H9 (cell line): ENCODE data around the gene RANBP17. TPM values are rescaled to one million over a fixed set of nuclear protein-coding genes. Genes with fewer than 3 reads are reported as not detected.

ENCODE experiments used
- DNase-seq: peaks from one replicate; pipeline ENCODE4 v3.0.0-alpha.2; 2017
- H2AFZ ChIP-seq: one replicate; pipeline ENCODE4 v1.6.1; 2013; ENCODE audit warnings: mild to moderate bottlenecking, low read length, control low read depth, moderate library complexity
- H2AK5ac ChIP-seq: 2 replicates; pipeline ENCODE4 v1.6.1; 2013; ENCODE audit warnings: low read length, control low read depth, mixed read lengths; ENCODE audit not compliant: insufficient read length
- H2BK120ac ChIP-seq: one replicate; pipeline ENCODE4 v1.6.1; 2013; ENCODE audit warnings: low read depth, mild to moderate bottlenecking, low read length, control low read depth, inconsistent platforms; ENCODE audit not compliant: poor library complexity, severe bottlenecking
- H2BK12ac ChIP-seq: 2 replicates; pipeline ENCODE4 v1.6.1; 2013; ENCODE audit warnings: low read length, control low read depth, mixed read lengths, low read depth; ENCODE audit not compliant: insufficient read length
- H2BK15ac ChIP-seq: 2 replicates; pipeline ENCODE4 v1.6.1; 2013; ENCODE audit warnings: low read depth, low read length, control low read depth
- H2BK20ac ChIP-seq: one replicate; pipeline ENCODE4 v1.6.1; 2013; ENCODE audit warnings: low read depth, mild to moderate bottlenecking, low read length, control low read depth, inconsistent platforms; ENCODE audit not compliant: poor library complexity, severe bottlenecking
- H2BK5ac ChIP-seq: 2 replicates; pipeline ENCODE4 v1.6.1; 2013; ENCODE audit warnings: low read length, control low read depth, mixed read lengths; ENCODE audit not compliant: insufficient read length
- H3K14ac ChIP-seq: 2 replicates; pipeline ENCODE4 v1.6.1; 2013; ENCODE audit warnings: low read length, control low read depth; ENCODE audit not compliant: insufficient read depth
- H3K18ac ChIP-seq: 2 replicates; pipeline ENCODE4 v1.6.1; 2013; ENCODE audit warnings: low read depth, mild to moderate bottlenecking, mixed read lengths, low read length, control low read depth; ENCODE audit not compliant: insufficient read length
- H3K23ac ChIP-seq: 2 replicates; pipeline ENCODE4 v1.6.1; 2013; ENCODE audit warnings: low read length, control low read depth, mixed read lengths, low read depth; ENCODE audit not compliant: insufficient read length
- H3K23me2 ChIP-seq: 2 replicates; pipeline ENCODE4 v1.6.1; 2013; ENCODE audit warnings: low read depth, mild to moderate bottlenecking, mixed read lengths, low read length, control low read depth; ENCODE audit not compliant: insufficient read length, poor library complexity, severe bottlenecking
- H3K27ac ChIP-seq: 2 replicates; pipeline ENCODE4 v1.5.1; 2013; ENCODE audit warnings: low read length, control low read depth, mixed read lengths, low read depth; ENCODE audit not compliant: insufficient read length
- H3K27me3 ChIP-seq: 2 replicates; pipeline ENCODE4 v1.6.1; 2013; ENCODE audit warnings: low read length, control low read depth, inconsistent platforms; ENCODE audit not compliant: insufficient read depth
- H3K4ac ChIP-seq: 2 replicates; pipeline ENCODE4 v1.6.1; 2013; ENCODE audit warnings: low read depth, mild to moderate bottlenecking, control low read depth, inconsistent platforms, low read length, moderate library complexity
- H3K4me1 ChIP-seq: 2 replicates; pipeline ENCODE4 v1.6.1; 2013; ENCODE audit warnings: low read length, control low read depth, inconsistent platforms; ENCODE audit not compliant: insufficient read depth
- H3K4me2 ChIP-seq: 2 replicates; pipeline ENCODE4 v1.6.1; 2013; ENCODE audit warnings: low read length, control low read depth, mixed read lengths; ENCODE audit not compliant: insufficient read length, insufficient read depth
- H3K56ac ChIP-seq: 2 replicates; pipeline ENCODE4 v1.6.1; 2013; ENCODE audit warnings: low read depth, mild to moderate bottlenecking, mixed read lengths, low read length, control low read depth; ENCODE audit not compliant: insufficient read length
- H3K79me1 ChIP-seq: 2 replicates; pipeline ENCODE4 v1.6.1; 2013; ENCODE audit warnings: low read depth, mild to moderate bottlenecking, moderate library complexity, low read length, control low read depth, inconsistent platforms; ENCODE audit not compliant: insufficient read depth, poor library complexity, severe bottlenecking
- H3K79me2 ChIP-seq: 2 replicates; pipeline ENCODE4 v1.6.1; 2013; ENCODE audit warnings: low read length, control low read depth, inconsistent platforms; ENCODE audit not compliant: insufficient read depth
- H3K9ac ChIP-seq: 2 replicates; pipeline ENCODE4 v1.6.1; 2013; ENCODE audit warnings: low read length, control low read depth, mixed read lengths; ENCODE audit not compliant: insufficient read length; ENCODE audit errors: extremely low read depth
- H3K9me3 ChIP-seq: one replicate; pipeline ENCODE4 v1.6.1; 2013; ENCODE audit warnings: low read depth, low read length, inconsistent platforms; ENCODE audit not compliant: control insufficient read depth
- H3T11ph ChIP-seq: one replicate; pipeline ENCODE4 v1.6.1; 2013; ENCODE audit warnings: mild to moderate bottlenecking, low read length, control low read depth, inconsistent platforms
- H4K20me1 ChIP-seq: one replicate; pipeline ENCODE4 v1.6.1; 2013; ENCODE audit not compliant: control insufficient read depth, insufficient read length, insufficient read depth
- H4K5ac ChIP-seq: 2 replicates; pipeline ENCODE4 v1.6.1; 2013; ENCODE audit warnings: low read depth, mild to moderate bottlenecking, mixed read lengths, low read length, control low read depth; ENCODE audit not compliant: insufficient read length
- H4K8ac ChIP-seq: replicated peaks from 2 replicates; pipeline ENCODE4 v1.6.1; 2013; ENCODE audit warnings: low read length, control low read depth, mixed read lengths, low read depth; ENCODE audit not compliant: insufficient read length
- H4K91ac ChIP-seq: 2 replicates; pipeline ENCODE4 v1.6.1; 2013; ENCODE audit warnings: low read depth, mild to moderate bottlenecking, moderate library complexity, mixed read lengths, low read length, control low read depth; ENCODE audit not compliant: insufficient read length
- H3K27ac Mint-ChIP-seq, 3 experiments: 2 replicates in 2 of 3; 3 replicates in 1 of 3; pipeline ENCODE4 v1.8.0; 2020 to 2021; ENCODE audit warnings: mixed read lengths in 3 of 3, mild to moderate bottlenecking in 1 of 3, moderate library complexity in 1 of 3
- H3K27me3 Mint-ChIP-seq: 2 replicates; pipeline ENCODE4 v1.8.0; 2021; ENCODE audit warnings: low read depth, mild to moderate bottlenecking, moderate library complexity, mixed read lengths
- H3K36me3 Mint-ChIP-seq, 3 experiments: 2 replicates in 2 of 3; 3 replicates in 1 of 3; pipeline ENCODE4 v1.8.0; 2020 to 2021; ENCODE audit warnings: low read depth in 3 of 3, mixed read lengths in 3 of 3; ENCODE audit not compliant: insufficient read depth in 1 of 3
- H3K4me1 Mint-ChIP-seq, 2 experiments: 2 replicates each; pipeline ENCODE4 v1.8.0; 2020; ENCODE audit warnings: mixed read lengths in 2 of 2
- H3K4me3 Mint-ChIP-seq, 2 experiments: 2 replicates in 1 of 2; 3 replicates in 1 of 2; pipeline ENCODE4 v1.8.0; 2020 to 2021; ENCODE audit warnings: mild to moderate bottlenecking in 2 of 2, mixed read lengths in 2 of 2, moderate library complexity in 1 of 2
- H3K9me3 Mint-ChIP-seq, 2 experiments: 2 replicates in 1 of 2; 3 replicates in 1 of 2; pipeline ENCODE4 v1.8.0; 2020; ENCODE audit warnings: mild to moderate bottlenecking in 2 of 2, mixed read lengths in 2 of 2, moderate library complexity in 1 of 2
- CTCF ChIP-seq: fragments of 200-600 bp; sonication (generic); conservative IDR thresholded peaks from 3 replicates; pipeline ENCODE4 v1.8.0; 2021; ENCODE audit warnings: antibody characterized with exemption, mild to moderate bottlenecking
- WGBS: extraction: QIAGEN DNeasy Blood & Tissue Kit; methylation state at CpG from one replicate; pipeline ENCODE4 v1.1.7; 2013; ENCODE audit warnings: missing lambda C conversion rate, low lambda C conversion rate, mixed read lengths; ENCODE audit not compliant: insufficient read length; ENCODE audit errors: extremely low coverage; 5-methylcytosine and 5-hydroxymethylcytosine counted together
- total RNA-seq: library from RNA; stranded (reverse); gene quantifications from 2 replicates; pipeline ENCODE4 v1.2.1, GENCODE V29; 2021

Gene RANBP17
- total RNA-seq, 1 experiment from 2014 or later, result 16.5 TPM

- H3K4me2 ChIP-seq, result no peak overlapping the region
- no peak for DNase-seq
Measured at GRCh38 chr5:171092194-171092593, 230.4 kb downstream of the RANBP17 start.

More at GRCh38 chr5:171092194-171092593, 230.4 kb downstream of the RANBP17 start:
- Histone ChIP-seq H4K5ac (no peak overlapping the region), H4K8ac (no peak overlapping the region), H2AK5ac (no peak overlapping the region), H3K23me2 (no peaks in the 10 kb centered on the region), H2BK20ac (no peak overlapping the region), H3K9ac (no peak overlapping the region), H4K20me1 (no peaks in the 10 kb centered on the region), H3K14ac (no peak overlapping the region), H4K91ac (no peak overlapping the region), H3K27me3 (no peaks in the 10 kb centered on the region), H3K56ac (no peak overlapping the region), H3K27ac (no peak overlapping the region), H3K79me2 (no peaks in the 10 kb centered on the region), H3K4ac (no peak overlapping the region), H3K9me3 (no peaks in the 10 kb centered on the region), H3K79me1 (no peaks in the 10 kb centered on the region), H3T11ph (no peak overlapping the region), H2BK5ac (no peak overlapping the region), H3K4me1 (peaks cover 4% of the 10 kb centered on the region; the same call in 1 of the 2 replicates), H3K18ac (no peak overlapping the region), H2AFZ (no peak overlapping the region), H2BK120ac (no peak overlapping the region), H3K23ac (no peak overlapping the region), H2BK15ac (no peak overlapping the region), H2BK12ac (no peak overlapping the region)
- H3K4me1 Mint-ChIP-seq, result peaks cover 18 to 21% of the 10 kb centered on the region in 2 experiments
- no peak overlapping the region for H3K4me3 Mint-ChIP-seq
- no peaks in the 10 kb centered on the region for H3K27me3 Mint-ChIP-seq
- peaks cover 12 to 21% (median 21%) of the 10 kb centered on the region in 3 experiments for H3K36me3 Mint-ChIP-seq
- TF ChIP-seq CTCF, result no peak
- peaks cover 7 to 9% of the 10 kb centered on the region in 2 experiments; a peak in 4 of 5 replicates for H3K9me3 Mint-ChIP-seq
- H3K27ac Mint-ChIP-seq, result no peak overlapping the region
- WGBS, result no CpG with 5 or more reads among the region's 2 CpGs
